GM18507 (cell line): ENCODE data around the gene CCDC160.
"Not testable (repeated sequence)": the region's sequence is repeated elsewhere in the genome, so short reads cannot be mapped to it uniquely, and the experiment has no call there.

Experiments
- DNase-seq: peaks from one replicate; pipeline ENCODE4 v3.0.0; 2011; ENCODE audit warnings: low read depth; ENCODE audit not compliant: insufficient read length; ENCODE audit errors: extremely low spot score
- FAIRE-seq: peaks from 2 replicates; lab custom pipeline; 2011; peaks lifted over from hg19 to GRCh38; lab: Jason Lieb, UNC

CCDC160 gene

DNA sequence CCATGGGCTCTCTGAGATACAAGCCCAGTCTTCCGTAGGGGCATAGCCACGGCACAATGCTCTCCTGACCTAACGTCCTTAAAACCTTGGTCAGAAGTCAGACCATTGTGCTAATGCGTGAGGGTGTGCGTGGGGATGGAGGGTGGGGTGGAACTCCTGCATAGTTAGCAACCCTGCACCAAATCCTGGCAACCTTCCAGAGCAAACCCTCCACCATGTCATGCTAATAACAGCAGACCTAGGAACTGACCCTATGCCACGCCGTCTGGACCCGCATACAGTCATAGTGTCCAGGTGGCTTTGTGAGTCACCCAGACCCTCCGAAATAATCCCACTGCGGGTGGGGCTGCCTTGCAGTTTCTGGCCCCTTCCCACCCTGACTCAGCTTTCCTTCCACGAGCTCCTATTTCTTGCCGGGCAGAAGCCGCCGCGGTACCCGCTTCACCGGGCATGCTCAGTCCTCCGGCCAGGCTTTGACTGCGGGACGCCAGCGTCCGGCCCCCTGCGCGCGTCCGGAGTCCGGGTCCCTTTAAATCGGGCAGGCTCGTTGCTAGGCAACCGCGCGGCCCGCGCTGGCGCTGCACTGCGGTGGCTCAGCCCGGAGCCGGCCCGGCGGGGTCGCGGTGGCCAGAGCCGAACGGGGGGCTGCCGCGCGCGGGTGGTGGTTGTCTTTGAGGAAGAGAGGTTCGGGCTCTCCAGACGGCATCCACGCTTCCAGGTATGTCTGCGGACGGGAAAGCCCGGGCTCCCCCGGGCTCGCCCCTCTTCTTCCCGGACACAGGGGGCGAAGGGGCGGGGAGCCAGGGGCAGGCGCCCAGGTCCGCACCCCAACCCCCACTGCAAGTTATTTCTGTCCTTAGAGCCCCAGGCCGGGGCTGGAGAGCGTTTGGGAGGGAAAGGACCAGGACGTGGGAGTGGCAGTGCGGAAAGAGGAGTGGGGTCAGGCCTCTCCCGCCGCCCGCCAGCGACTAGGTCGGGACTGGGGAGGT, at the start of gene CCDC160:
TSS of gene CCDC160 (plus strand) at position 557 of the 989 bp plus-strand sequence. CDS start 7,619 bp downstream, outside the sequence.
- no peak for FAIRE-seq

DNA sequence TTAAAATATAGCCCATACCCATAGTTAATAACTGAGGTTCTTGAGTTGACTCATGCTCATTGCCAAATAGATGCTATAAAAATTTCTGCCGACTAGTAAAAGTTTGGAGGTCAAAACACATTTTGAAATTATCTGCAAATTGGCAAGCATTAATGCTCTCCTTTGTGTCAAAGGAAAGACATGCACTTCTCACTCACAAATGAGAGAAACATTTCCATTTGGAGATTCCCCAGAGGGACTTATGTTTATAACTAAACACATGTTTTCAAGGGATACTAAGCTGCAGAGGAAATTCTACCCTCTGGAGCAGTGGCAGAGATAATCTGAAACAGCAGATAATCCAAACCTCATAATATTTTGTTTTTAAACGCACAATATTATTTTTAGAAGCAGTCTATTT, 45.7 kb upstream of the CCDC160 start:
- FAIRE-seq (no peak), DNase-seq (no peak)

More for the DNA sequence above, at the start of gene CCDC160:
- DNase-seq: peak; percentile 2

DNA sequence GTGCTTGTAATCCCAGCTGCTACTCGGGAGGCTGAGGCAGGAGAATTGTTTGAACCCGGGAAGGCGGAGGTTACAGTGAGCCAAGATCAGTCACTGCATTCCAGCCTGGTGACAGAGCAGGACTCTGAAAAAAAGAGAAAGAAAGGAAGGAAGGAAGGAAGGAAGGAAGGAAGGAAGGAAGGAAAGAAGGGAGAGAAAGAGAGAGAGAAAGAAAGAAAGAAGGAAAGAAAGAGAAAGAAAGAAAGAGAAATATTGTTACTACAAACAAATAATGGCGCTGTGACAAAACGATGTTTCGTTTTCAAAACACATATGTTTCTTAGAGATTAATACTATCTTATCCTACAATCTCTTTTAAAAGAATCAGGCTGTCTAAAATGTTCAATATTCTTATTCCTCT, 42.1 kb upstream of the CCDC160 start:
- DNase-seq: no peak
- no peak for FAIRE-seq

GRCh38 chrX:134202561-134202960, 34.4 kb upstream of the CCDC160 start:
- FAIRE-seq: no peak
- no peak for DNase-seq

DNA sequence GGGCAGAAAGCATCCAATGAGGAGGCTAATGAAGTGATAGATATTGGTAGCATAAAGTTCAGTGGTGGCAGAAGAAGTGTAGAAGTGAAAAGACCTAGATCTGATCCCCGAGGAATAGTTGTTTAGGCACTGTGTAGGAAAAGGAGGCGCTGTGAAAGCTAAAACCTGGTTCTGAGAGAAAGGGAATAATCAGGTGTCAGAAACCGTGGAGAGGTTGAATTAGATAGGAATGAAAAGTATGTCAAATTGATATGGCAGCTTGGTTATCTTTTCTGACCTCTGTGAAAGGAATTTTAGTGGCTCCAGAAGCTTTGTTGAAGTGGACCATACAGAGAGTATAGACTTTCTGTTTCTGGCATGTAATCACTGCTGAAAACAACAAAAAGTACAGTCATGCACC, 30.8 kb upstream of the CCDC160 start:
- no peak for FAIRE-seq
- no peak for DNase-seq

- DNase-seq: no peak
Observed at GRCh38 chrX:134210465-134210864, 26.5 kb upstream of the CCDC160 start.

DNA sequence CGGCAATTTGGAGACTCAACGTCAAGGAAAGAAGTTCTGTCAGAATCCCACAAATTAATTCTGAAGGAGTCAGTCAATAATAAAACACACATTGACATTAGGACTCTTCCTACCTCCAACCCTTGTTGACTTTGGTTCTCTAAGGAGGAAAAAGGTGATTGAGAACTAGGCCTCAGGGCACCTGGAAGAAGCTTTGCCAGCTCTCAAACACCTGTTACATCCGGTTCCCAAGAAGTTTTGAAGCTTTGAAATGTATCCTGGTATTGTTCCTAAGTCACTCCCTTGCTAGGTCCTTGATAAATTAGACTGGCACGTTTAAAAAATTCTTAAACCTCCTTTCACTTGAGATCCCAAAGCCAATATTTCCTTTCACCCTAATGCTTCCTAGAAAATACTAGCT, 1.7 kb upstream of the CCDC160 start:
- no peak for FAIRE-seq

More at GRCh38 chrX:134210465-134210864, 26.5 kb upstream of the CCDC160 start:
- no peak for FAIRE-seq

DNA sequence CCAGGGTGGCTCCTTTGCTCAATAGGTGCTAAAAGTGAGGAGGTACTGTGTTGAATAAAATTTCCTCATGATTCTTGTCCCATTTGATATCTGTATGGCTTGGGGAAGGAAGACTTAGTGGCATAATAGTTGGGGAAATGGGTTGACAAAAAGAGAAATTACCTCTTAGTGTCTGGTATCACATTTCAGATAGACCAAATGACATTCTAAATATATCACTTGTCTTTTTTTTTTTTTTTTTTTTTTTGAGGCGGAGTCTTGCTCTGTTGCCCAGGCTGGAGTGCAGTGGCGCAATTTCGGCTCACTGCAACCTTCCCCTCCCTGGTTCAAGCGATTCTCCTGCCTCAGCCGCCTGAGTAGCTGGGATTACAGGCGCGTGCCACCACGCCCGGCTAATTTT, 1.2 kb downstream of the CCDC160 start:
- not testable (repeated sequence) for FAIRE-seq, DNase-seq

More for the DNA sequence above, 1.7 kb upstream of the CCDC160 start:
- DNase-seq: no peak

DNA sequence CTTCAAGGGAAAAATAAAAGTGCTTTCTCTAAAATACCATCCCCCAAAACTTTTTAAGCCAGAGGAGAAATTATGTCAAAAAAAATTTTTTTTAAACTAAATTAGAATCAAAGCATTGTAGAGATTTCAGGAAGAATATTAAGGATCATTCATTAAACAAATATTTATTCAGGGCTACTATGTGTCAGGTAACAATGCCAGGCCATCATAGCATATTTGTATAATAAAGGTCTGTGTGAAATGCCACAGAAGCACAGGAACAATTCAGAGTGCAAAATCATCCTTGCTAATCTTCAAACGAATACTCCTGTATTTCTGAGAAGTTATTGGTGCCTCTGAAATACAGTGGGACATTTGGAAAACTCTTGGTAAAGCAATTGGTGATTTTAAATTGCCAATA, 2.0 kb downstream of the CCDC160 start:
- no peak for DNase-seq
- FAIRE-seq: no peak

DNA sequence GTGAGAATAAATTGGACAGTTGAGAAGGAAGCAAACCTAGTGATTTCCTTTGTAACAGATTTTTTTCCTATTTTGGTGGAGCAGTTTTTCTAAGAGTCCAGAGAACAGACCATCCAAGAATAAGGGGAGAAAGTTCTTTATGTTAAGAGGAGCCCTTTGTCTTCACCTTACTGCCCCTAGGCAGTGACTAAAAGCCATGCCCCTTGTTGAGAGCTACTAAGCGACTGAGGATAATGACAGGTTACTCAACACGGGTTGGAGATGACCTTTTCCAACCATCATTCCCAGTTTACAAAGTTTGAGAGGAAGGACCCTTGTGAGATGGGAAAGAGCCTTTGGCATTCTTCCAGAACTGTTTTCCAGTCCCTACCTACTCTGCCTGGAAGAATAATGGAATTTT, 3.2 kb downstream of the CCDC160 start:
- no peak for FAIRE-seq
- DNase-seq: no peak

GRCh38 chrX:134241960-134242619, 5.1 kb downstream of the CCDC160 start:
- FAIRE-seq (no peak), DNase-seq (no peak)

- DNase-seq (no peak), FAIRE-seq (no peak)
Observed at GRCh38 chrX:134244043-134244442, 7.1 kb downstream of the CCDC160 start.

DNA sequence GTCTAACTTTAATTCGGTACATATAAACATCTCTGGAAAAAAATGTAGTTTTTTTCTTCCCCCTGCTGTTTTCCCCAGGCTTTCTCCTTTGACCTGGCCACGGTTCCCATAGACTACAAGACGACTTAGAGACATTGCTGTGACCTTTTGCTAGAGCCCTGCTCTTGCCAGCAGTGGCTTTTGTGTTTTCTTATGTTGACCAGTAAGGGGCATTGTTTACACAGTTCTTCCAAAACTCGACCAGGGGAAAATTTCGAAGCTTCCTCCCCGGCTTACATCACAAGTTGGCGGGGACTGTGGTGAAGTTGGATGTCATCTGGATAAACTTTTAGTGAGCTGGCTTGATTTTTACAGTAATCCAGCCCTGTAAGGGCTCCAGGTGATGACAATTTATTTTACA, 9.3 kb downstream of the CCDC160 start:
- no peak for DNase-seq
- FAIRE-seq: peak; percentile 71

DNA sequence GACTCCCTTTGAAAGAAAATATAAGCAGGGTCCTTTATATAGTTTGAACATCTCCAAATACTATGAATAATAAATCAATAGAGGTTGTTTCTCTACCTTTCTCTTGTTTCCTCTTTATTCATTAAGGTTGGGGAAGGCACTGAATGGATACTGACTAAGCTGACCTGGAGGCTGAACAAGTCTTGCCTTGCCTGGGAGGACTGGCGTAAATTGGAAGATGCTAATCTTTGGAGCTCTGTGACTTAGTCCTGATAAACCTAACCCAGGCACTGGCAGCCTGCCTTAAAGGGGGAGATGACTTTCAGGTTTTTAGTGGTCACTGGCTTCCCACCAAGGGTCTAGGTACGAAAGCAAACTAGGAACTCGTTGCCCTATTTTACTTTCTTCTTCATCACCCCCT, 10.5 kb downstream of the CCDC160 start:
- no peak for FAIRE-seq
- DNase-seq: no peak

- FAIRE-seq: no peak
Observed at GRCh38 chrX:134249241-134249640, 12.3 kb downstream of the CCDC160 start.

DNA sequence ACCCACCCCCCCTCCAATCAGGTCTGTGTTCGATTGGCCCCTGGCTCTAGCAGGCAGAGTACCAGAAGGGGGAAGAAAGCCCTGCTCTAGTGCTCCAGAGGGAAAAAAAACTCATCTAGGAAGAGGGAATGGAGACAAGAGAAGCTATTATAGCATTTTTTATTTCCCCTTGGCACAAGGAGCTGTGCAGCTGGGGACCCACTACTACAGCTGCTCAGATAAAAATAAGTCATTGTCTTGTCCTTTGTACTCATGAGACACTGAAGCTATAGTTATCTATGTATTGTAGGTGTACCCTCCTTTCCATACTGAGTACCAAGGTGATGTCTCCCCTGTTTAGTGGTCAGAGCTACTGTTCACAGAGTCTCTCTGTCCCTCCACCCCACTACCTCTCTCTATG, 14.3 kb downstream of the CCDC160 start:
- no peak for FAIRE-seq
- no peak for DNase-seq

More at GRCh38 chrX:134249241-134249640, 12.3 kb downstream of the CCDC160 start:
- no peak for DNase-seq

DNA sequence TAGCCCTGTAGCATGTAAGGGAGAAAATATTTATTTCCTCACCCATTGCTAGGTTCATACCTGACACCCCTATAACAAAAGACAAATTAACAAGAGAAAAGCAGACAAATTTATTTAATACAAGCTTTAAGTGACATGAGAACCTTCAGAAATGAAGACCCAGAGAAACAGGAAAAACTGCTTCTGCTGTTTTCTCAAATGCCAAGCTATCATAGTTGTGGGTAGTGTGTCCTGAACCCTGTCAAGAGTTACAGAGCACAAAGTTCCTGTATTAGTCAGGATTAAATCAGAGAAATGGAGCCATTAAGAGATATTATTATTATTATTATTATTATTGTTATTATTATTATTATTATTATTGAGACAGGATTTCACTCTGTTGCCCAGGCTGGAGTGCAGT, 17.5 kb downstream of the CCDC160 start:
- FAIRE-seq (no peak), DNase-seq (no peak)

GRCh38 chrX:134255555-134255954, 18.6 kb downstream of the CCDC160 start:
- FAIRE-seq: no peak
- no peak for DNase-seq

GRCh38 chrX:134256684-134257083, 19.7 kb downstream of the CCDC160 start:
- DNase-seq (no peak), FAIRE-seq (no peak)

DNA sequence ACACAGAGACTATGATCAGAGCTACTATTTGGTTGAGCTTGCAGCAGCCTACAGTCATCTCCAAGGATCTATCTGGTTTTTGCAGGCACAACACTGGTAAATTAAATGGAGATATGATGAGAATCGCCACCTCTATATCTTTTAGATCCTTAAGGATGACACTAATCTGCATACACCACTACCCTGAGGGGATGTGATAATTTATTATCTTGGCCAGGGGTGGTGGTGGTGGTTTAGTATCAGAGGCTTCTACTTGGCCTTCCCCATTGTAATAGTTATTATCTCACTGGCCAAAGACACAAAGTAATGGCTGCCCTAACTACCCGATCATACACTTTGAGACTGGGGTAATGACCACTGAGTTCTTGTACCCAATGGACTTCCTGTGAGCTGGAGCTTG, 21.2 kb downstream of the CCDC160 start:
- DNase-seq (no peak), FAIRE-seq (no peak)
